HCT116 (cell line): ENCODE measurements around the gene CHSY3. TPM values are rescaled to one million over a fixed set of nuclear protein-coding genes. Genes with fewer than 3 reads are reported as not detected.

Experiments used
- ATAC-seq: fragments of 200-7000 bp; cut with Tn5 transposase; 2 replicates; pipeline ENCODE4 v1.9.1; 2020; ENCODE audit warnings: mild to moderate bottlenecking, moderate library complexity
- BruUV-seq: library from RNA; stranded (reverse); fragments of 400-500 nt; replicated peaks from 2 replicates; lab custom pipeline; 2021; lab: Mats Ljungman, UMichigan
- CTCF ChIA-PET: fragments of 300-600 bp; sonication (Branson Sonifier 250); formaldehyde crosslinking; loops from one replicate; lab custom pipeline; 2021; ENCODE audit warnings: antibody characterized with exemption; lab: Charles Lee
- POLR2A ChIA-PET: fragments of 300-600, 350-600 bp; sonication (Branson Sonifier 250); formaldehyde crosslinking; loops from one replicate; lab custom pipeline; 2021; ENCODE audit warnings: antibody characterized with exemption; lab: Charles Lee
- RAD21 ChIA-PET, 2 experiments: fragments of 300-600 bp; sonication (Branson Sonifier 250); formaldehyde crosslinking; loops; one replicate each; lab custom pipeline; 2023; ENCODE audit warnings: low total read pairs in 2 of 2; ENCODE audit not compliant: uncharacterized antibody in 2 of 2, unreplicated experiment in 2 of 2, low non-redundant PET in 1 of 2; lab: Charles Lee
- DNase-seq: peaks from one replicate; pipeline ENCODE4 v3.0.0-alpha.2; 2010; ENCODE audit warnings: low read depth, low spot score
- H2AFZ ChIP-seq: fragments of 200-600 bp; shearing (Covaris generic), sonication (generic); 2 replicates; pipeline ENCODE4 v1.6.1; 2017; ENCODE audit warnings: low read depth, mixed run types, mixed read lengths, antibody characterized with exemption, low read length; ENCODE audit not compliant: poor library complexity, severe bottlenecking
- H3K27ac ChIP-seq: 2 replicates; pipeline ENCODE4 v1.5.1; 2012; ENCODE audit warnings: low read depth, low read length
- H3K27me3 ChIP-seq: fragments of 200-600 bp; sonication (generic); 2 replicates; pipeline ENCODE4 v1.6.1; 2016; ENCODE audit warnings: mixed run types, low read length, mixed read lengths; ENCODE audit not compliant: insufficient read depth
- H3K36me3 ChIP-seq, 2 experiments: fragments of 200-500 bp in 1 of 2; fragments of 200-600 bp in 1 of 2; sonication (Bioruptor generic) in 1 of 2; sonication (generic) in 1 of 2; 2 replicates each; pipeline versions ENCODE4 v1.5.1 to v1.6.1; 2014 to 2016; ENCODE audit warnings: low read length in 2 of 2, inconsistent platforms in 1 of 2, mixed read lengths in 1 of 2, mixed run types in 1 of 2; ENCODE audit not compliant: insufficient read depth in 2 of 2, control insufficient read depth in 1 of 2
- H3K4me1 ChIP-seq, 2 experiments: fragments of 200-600 bp in 1 of 2; sonication (generic) in 1 of 2; 2 replicates each; pipeline versions ENCODE4 v1.5.1 to v1.6.1; 2012 to 2017; ENCODE audit warnings: low read length in 2 of 2, inconsistent platforms in 1 of 2, mild to moderate bottlenecking in 1 of 2, mixed read lengths in 1 of 2, mixed run types in 1 of 2, moderate library complexity in 1 of 2; ENCODE audit not compliant: insufficient read depth in 2 of 2, control insufficient read depth in 1 of 2
- H3K4me2 ChIP-seq: fragments of 200-600 bp; sonication (generic); 2 replicates; pipeline ENCODE4 v1.6.1; 2017; ENCODE audit warnings: mixed run types, low read length, mixed read lengths
- H3K4me3 ChIP-seq, 2 experiments: fragments of 200-600 bp in 1 of 2; sonication (generic) in 1 of 2; replicated peaks in 1 of 2; 2 replicates each; pipeline ENCODE4 v1.5.1; 2011 to 2016; ENCODE audit warnings: low read length in 2 of 2, control low read depth in 1 of 2, low read depth in 1 of 2, mild to moderate bottlenecking in 1 of 2, mixed read lengths in 1 of 2, mixed run types in 1 of 2
- H3K79me2 ChIP-seq: fragments of 200-600 bp; sonication (generic); 2 replicates; pipeline ENCODE4 v1.6.1; 2017; ENCODE audit warnings: mild to moderate bottlenecking, mixed run types, low read length, moderate library complexity, mixed read lengths; ENCODE audit not compliant: insufficient read depth
- H3K9ac ChIP-seq: fragments of 200-600 bp; sonication (generic); 2 replicates; pipeline ENCODE4 v1.6.1; 2016; ENCODE audit warnings: low read length, mixed read lengths
- H3K9me2 ChIP-seq: fragments of 200-600 bp; sonication (generic), shearing (Covaris generic); 2 replicates; pipeline ENCODE4 v1.6.1; 2017; ENCODE audit warnings: mixed run types, mild to moderate bottlenecking, moderate library complexity; ENCODE audit not compliant: insufficient read depth
- H3K9me3 ChIP-seq, 2 experiments: fragments of 200-500 bp in 1 of 2; fragments of 200-600 bp in 1 of 2; sonication (Bioruptor generic) in 1 of 2; sonication (generic) in 1 of 2; 2 replicates each; pipeline ENCODE4 v1.6.1; 2014 to 2017; ENCODE audit warnings: low read length in 2 of 2, mixed read lengths in 2 of 2, inconsistent platforms in 1 of 2, low read depth in 1 of 2, mild to moderate bottlenecking in 1 of 2, mixed run types in 1 of 2, moderate library complexity in 1 of 2; ENCODE audit not compliant: control insufficient read depth in 1 of 2, insufficient read depth in 1 of 2
- H4K20me1 ChIP-seq: fragments of 200-600 bp; sonication (generic), shearing (Covaris generic); 2 replicates; pipeline ENCODE4 v1.6.1; 2017; ENCODE audit warnings: mixed run types, mild to moderate bottlenecking, moderate library complexity; ENCODE audit not compliant: insufficient read depth
- CBX3 ChIP-seq: IDR thresholded peaks from 2 replicates; pipeline ENCODE4 v1.6.1; 2012; ENCODE audit warnings: low read depth
- CEBPB ChIP-seq: IDR thresholded peaks from 2 replicates; pipeline ENCODE4 v1.6.1; 2012; ENCODE audit warnings: low read depth
- CTCF ChIP-seq, 3 experiments: fragments of 200-600 bp in 1 of 3; sonication (generic) in 1 of 3; IDR thresholded peaks in 2 of 3; conservative IDR thresholded peaks in 1 of 3; 2 replicates each; pipeline ENCODE4 v1.5.1; 2012 to 2017; ENCODE audit warnings: low read depth in 2 of 3, low read length in 2 of 3, antibody characterized with exemption in 1 of 3, borderline replicate concordance in 1 of 3, control low read depth in 1 of 3, mild to moderate bottlenecking in 1 of 3, mixed read lengths in 1 of 3, mixed run types in 1 of 3, moderate library complexity in 1 of 3; ENCODE audit not compliant: insufficient read depth in 1 of 3
- ELF1 ChIP-seq: IDR thresholded peaks from 2 replicates; pipeline ENCODE4 v1.6.1; 2012; ENCODE audit warnings: low read depth, borderline replicate concordance
- EZH2 ChIP-seq: fragments of 200-600 bp; sonication (generic); IDR thresholded peaks from 2 replicates; pipeline ENCODE4 v1.6.1; 2017; ENCODE audit warnings: antibody characterized with exemption, mixed run types
- EZH2phosphoT487 ChIP-seq: fragments of 200-600 bp; IDR thresholded peaks from 2 replicates; pipeline ENCODE4 v1.6.1; 2018; ENCODE audit warnings: antibody characterized with exemption, borderline replicate concordance
- FOSL1 ChIP-seq: IDR thresholded peaks from 2 replicates; pipeline ENCODE4 v1.6.1; 2012; ENCODE audit warnings: low read depth
- JUND ChIP-seq: IDR thresholded peaks from 2 replicates; pipeline ENCODE4 v1.6.1; 2012
- POLR2AphosphoS5 ChIP-seq: IDR thresholded peaks from 2 replicates; pipeline ENCODE4 v1.6.1; 2011; ENCODE audit warnings: mild to moderate bottlenecking, low read depth, low read length, moderate library complexity
- RAD21 ChIP-seq: IDR thresholded peaks from 2 replicates; pipeline ENCODE4 v1.6.1; 2012; ENCODE audit warnings: low read depth, mild to moderate bottlenecking
- TCF7L2 ChIP-seq: IDR thresholded peaks from 2 replicates; pipeline ENCODE4 v1.7.0; 2011; ENCODE audit warnings: borderline replicate concordance, inconsistent platforms; ENCODE audit not compliant: insufficient read depth, insufficient read length; ENCODE audit errors: extremely low read depth
- ZNF274 ChIP-seq: fragments of 200-500 bp; sonication (Bioruptor generic); IDR thresholded peaks from 2 replicates; pipeline ENCODE4 v1.6.1; 2014; ENCODE audit warnings: mild to moderate bottlenecking, low read depth, low read length, inconsistent platforms
- intact Hi-C: fragments of 100-400 bp; cut with micrococcal nuclease; formaldehyde crosslinking; loops from 2 replicates; pipeline ENCODE4 v1.10.0; 2022
- total RNA-seq: library from RNA; stranded (reverse); gene quantifications from one replicate; pipeline ENCODE4 v1.2.1, GENCODE V29; 2021; ENCODE audit not compliant: unreplicated experiment
- TF ChIP-seq, protein P1 (sequence below): IDR thresholded peaks from 2 replicates; pipeline ENCODE4 v1.6.1; 2012
- TF ChIP-seq, protein P2 (sequence below): IDR thresholded peaks from 2 replicates; pipeline ENCODE4 v1.6.1; 2012; ENCODE audit warnings: low read depth

Gene CHSY3
- total RNA-seq, 1 experiment from 2014 or later = 2.3 TPM

DNA sequence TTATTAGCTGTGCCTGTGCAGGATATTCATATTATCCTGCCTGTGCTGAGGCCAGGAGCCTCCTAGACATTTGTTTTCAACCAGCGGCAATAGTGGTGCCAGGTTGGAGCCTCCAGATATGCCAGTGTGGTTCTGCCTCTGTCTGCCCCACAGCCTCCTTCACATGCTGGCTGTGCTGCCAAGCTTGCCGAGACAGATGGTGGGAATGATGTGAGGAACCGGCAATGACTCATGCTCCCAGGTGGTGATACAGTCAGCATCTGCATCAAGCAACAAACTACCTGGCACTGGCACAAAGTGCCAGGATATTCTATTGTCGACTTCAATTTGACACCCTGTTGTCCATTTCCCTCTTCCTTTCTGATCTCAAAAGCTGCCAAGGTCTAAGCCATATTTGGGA is 285.7 kb downstream of the CHSY3 start:
- Histone ChIP-seq H3K79me2 (no peaks in the 10 kb centered on the region), H3K4me1 (peaks cover 0 to 6% of the 10 kb centered on the region in 2 experiments; a peak in 2 of 4 replicates), H3K9me2 (no peaks in the 10 kb centered on the region), H3K4me2 (no peak overlapping the region), H4K20me1 (no peaks in the 10 kb centered on the region), H2AFZ (no peak overlapping the region)
- intact Hi-C loops = no loop called here
- CTCF ChIA-PET = interaction anchor here (1.4 kb wide), 1 partner anchor 9 kb away, joined by 4 read pairs; no protein-coding TSS in a partner anchor
- no peak for TF ChIP-seq ZNF274
- peak; percentile 46 for TF ChIP-seq JUND
- TF ChIP-seq FOSL1 = 0 out of 2 replicates have a peak, but pooled peaks have one; percentile 32
- peak; percentile 91 for TF ChIP-seq TCF7L2
- TF ChIP-seq, all 23 proteins: peak for 3
- POLR2A ChIA-PET = no interaction called here
- ATAC-seq (peak; percentile 63; the same call in 1 of the 2 replicates), DNase-seq (peak; percentile 12)
- BruUV-seq = no TSS peak
- Histone ChIP-seq H3K9ac (no peak overlapping the region), H3K4me3 (no peak overlapping the region), H3K9me3 (no peaks in the 10 kb centered on the region), H3K27me3 (no peaks in the 10 kb centered on the region), H3K27ac (no peak overlapping the region), H3K36me3 (no peaks in the 10 kb centered on the region)
- RAD21 ChIA-PET = no interaction called here

- CTCF ChIA-PET = interaction anchor here (0.6 to 1.5 kb wide), 11 partner anchors 9 to 713 kb away, joined by 3 to 17 read pairs (median 4); no protein-coding TSS in a partner anchor
- Histone ChIP-seq H3K4me3 (no peak overlapping the region), H3K4me1 (no peaks in the 10 kb centered on the region), H3K27me3 (no peaks in the 10 kb centered on the region), H3K27ac (no peak overlapping the region), H3K79me2 (no peaks in the 10 kb centered on the region), H3K9me3 (no peaks in the 10 kb centered on the region), H4K20me1 (no peaks in the 10 kb centered on the region), H3K4me2 (no peak overlapping the region), H3K9me2 (no peaks in the 10 kb centered on the region), H3K36me3 (no peaks in the 10 kb centered on the region), H3K9ac (no peak overlapping the region), H2AFZ (no peak overlapping the region)
- RAD21 ChIA-PET = no interaction called here
- ATAC-seq (peak; percentile 98), DNase-seq (peak; percentile 48)
- POLR2A ChIA-PET = no interaction called here
- intact Hi-C loops = loop anchor here (1.0 to 5.0 kb wide), 3 partner anchors 494 to 713 kb away; no protein-coding TSS in a partner anchor
- BruUV-seq = no TSS peak
- TF ChIP-seq, protein P1, sequence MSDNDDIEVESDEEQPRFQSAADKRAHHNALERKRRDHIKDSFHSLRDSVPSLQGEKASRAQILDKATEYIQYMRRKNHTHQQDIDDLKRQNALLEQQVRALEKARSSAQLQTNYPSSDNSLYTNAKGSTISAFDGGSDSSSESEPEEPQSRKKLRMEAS = no peak
- TF ChIP-seq POLR2AphosphoS5 (no peak), EZH2phosphoT487 (no peak), CTCF (IDR thresholded peaks at IDR 0.05 in 2 of 3, conservative IDR thresholded peaks at IDR 0.05 in 1 of 3; ENCODE audit: borderline replicate concordance in 1 of 3, insufficient read depth in 1 of 3, low read depth in 2 of 3, low read length in 2 of 3) (peak; percentile 45 to 66 (median 64); a peak in 5 of 6 replicates), CEBPB (no peak), ELF1 (no peak), FOSL1 (no peak), CBX3 (0 out of 2 replicates have a peak, but pooled peaks have one; percentile 59), RAD21 (peak; percentile 64), ZNF274 (no peak), EZH2 (no peak)
- TF ChIP-seq, protein P2, sequence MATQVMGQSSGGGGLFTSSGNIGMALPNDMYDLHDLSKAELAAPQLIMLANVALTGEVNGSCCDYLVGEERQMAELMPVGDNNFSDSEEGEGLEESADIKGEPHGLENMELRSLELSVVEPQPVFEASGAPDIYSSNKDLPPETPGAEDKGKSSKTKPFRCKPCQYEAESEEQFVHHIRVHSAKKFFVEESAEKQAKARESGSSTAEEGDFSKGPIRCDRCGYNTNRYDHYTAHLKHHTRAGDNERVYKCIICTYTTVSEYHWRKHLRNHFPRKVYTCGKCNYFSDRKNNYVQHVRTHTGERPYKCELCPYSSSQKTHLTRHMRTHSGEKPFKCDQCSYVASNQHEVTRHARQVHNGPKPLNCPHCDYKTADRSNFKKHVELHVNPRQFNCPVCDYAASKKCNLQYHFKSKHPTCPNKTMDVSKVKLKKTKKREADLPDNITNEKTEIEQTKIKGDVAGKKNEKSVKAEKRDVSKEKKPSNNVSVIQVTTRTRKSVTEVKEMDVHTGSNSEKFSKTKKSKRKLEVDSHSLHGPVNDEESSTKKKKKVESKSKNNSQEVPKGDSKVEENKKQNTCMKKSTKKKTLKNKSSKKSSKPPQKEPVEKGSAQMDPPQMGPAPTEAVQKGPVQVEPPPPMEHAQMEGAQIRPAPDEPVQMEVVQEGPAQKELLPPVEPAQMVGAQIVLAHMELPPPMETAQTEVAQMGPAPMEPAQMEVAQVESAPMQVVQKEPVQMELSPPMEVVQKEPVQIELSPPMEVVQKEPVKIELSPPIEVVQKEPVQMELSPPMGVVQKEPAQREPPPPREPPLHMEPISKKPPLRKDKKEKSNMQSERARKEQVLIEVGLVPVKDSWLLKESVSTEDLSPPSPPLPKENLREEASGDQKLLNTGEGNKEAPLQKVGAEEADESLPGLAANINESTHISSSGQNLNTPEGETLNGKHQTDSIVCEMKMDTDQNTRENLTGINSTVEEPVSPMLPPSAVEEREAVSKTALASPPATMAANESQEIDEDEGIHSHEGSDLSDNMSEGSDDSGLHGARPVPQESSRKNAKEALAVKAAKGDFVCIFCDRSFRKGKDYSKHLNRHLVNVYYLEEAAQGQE = no peak
Observed at GRCh38 chr5:130198927-130199326, 294.7 kb downstream of the CHSY3 start.
